CD1c-positive myeloid dendritic cell (primary cell): ENCODE measurements around the gene GAREM1.
"Not testable (repeated sequence)": the region's sequence is repeated elsewhere in the genome, so short reads cannot be mapped to it uniquely, and the experiment has no call there.

Experiments
- DNase-seq: peaks from one replicate; pipeline ENCODE4 v3.0.0-alpha.2; 2016; ENCODE audit errors: extremely low spot score

GAREM1 gene

DNA sequence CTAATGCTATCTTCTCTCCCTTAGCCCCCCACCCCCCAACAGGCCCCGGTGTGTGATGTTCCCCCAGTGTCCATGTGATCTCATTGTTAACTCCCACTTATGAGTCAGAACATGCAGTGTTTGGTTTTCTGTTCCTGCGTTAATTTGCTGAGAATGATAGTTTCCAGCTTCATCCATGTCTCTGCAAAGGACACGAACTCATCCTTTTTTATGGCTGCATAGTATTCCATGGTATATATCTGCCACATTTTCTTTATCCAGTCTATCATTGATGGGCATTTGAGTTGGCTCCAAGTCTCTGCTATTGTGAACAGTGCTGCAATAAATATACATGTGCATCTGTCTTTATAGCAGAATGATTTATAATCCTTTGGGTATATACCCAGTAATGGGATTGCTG lies 179.1 kb downstream of the GAREM1 start:
- not testable (repeated sequence) for DNase-seq

DNA sequence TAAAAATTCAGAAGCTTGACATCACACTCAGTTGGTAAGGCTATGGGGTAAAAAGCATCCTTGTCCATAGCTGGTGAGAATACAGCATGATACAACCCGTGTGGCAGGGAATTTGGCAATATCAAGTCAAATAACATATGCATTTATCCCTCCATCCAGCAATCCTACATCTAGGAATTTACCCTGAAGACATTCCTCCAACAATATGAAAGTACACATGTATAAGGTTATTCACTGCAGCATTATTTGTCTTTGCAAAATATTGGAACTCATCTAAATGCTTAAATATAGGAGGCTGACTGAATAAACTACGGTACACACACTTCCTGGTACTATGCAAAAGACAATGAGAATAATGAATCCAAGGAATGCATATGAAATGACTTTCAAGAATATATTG lies 179.9 kb downstream of the GAREM1 start:
- DNase-seq, result no peak

DNA sequence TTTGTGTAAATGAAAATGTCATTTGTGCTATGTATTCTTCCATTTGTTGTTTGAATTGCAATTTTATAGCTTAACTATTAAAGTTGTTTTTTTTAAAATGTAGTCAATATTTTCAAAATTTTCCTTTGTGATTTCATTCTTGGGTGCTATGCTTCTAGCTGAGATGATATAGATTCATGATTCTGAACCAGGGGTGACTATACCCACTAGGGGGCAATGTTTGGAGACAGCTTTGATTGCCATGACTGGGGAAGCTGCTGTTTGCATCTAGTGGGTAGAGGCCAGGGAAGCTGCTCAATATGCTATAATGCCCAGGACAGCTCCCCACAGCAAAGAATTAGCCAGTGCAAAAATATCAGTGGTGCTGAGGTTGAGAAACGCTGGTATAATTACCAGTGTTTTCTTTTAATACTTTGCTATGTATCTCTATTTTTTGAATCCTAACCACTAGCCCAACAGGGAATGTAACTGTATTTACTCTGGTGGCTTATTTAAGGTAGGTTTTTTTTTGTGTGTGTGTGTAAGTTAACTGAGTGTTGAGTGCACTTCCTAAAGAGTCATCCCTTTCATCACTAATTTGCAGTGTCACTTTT lies 181.1 kb downstream of the GAREM1 start:
- DNase-seq, result peak; percentile 61

DNA sequence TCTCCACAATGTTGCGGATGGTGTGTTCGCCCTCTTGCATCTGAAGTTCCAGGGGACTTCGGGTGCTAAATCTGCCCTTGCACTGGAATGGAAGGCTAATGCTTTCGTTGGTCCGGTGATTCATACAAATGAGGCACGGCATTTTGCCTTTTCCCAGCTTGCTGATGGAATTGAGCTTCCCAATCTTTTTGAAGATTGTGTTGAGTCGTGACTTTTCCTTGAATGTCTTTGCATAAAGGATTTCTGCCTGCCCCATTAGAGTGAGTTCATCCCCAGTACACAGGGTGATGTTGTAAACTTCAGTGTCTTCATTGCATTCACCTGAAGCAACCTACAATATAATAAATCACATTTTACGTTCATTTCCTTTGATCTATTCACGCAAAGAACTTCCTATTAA lies 182.8 kb downstream of the GAREM1 start:
- DNase-seq, result no peak

DNA sequence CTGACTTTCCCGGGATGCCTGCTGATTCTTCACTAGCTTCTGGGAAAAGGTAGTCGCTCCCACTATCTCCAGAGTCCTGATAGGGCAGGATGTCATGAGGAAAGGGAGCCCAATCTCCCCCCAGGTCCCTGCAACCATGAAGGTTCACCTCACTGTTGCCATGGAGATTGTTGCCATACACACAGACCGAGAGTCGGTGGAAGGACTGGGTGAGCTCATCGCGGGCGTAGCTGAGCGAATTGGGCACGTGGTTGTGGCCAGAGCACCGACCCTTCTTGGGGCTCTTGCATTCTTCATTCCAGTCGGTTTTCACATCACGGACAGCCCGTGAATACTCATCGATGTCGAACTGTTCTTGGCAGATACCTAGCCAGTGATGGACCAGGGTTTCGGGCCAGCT lies 183.4 kb downstream of the GAREM1 start:
- no peak for DNase-seq

DNA sequence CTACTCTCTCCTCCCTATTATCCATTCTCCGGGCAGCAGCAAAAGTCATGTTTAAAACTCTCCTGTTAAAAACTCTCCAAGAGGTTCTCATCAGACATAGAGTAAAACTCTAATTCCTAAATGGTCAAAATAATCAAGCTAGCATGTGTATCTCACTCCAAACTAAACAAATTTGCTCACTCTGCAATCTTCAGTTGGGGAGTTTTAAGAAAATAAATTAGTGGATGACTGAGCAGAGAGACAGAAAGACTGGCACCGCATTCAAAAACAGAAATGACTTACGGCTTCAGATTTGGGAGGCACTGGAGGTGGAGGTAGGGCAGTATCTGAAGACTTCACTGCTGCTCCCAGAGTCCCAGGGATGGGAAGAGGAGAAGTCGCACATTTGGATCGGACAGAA lies 183.9 kb downstream of the GAREM1 start:
- no peak for DNase-seq

DNA sequence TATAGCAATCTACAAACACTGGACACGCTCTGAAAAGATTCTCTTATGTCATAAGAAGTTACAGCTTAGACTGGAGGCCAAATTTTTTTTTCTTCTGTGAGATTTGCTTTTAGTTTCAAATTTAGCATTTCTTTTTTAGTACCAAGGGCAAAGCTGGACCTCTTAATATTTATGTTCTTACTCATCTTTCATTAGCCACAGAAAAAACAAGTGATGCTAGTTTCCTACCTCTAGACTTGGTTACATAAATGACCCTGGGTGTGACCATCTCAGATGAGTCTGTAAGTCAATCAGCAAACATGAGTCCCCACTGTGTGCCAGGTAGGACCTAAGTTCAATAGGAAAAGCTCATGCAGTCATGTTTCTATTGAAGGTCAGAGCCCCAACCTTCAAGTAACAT lies 186.4 kb downstream of the GAREM1 start:
- DNase-seq, result no peak

DNA sequence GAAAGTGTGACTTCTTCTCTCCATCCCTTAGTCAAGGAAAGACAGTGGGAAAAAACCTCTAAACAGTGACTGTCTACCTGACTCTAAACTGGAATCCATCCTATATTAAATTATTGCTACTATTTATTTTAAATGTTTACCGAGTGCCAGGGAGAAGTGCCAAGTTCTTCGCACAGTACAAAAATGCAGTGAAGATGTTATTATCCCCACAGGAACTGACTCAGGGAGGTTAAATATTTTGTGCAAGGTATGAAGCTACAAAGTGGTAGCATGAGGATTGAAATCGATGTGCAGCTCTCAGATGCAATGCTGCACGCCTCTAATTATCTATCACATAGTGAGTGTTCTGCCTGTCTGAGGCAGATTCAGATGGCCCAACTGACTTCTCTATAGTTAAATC lies 189.8 kb downstream of the GAREM1 start:
- DNase-seq, result no peak

DNA sequence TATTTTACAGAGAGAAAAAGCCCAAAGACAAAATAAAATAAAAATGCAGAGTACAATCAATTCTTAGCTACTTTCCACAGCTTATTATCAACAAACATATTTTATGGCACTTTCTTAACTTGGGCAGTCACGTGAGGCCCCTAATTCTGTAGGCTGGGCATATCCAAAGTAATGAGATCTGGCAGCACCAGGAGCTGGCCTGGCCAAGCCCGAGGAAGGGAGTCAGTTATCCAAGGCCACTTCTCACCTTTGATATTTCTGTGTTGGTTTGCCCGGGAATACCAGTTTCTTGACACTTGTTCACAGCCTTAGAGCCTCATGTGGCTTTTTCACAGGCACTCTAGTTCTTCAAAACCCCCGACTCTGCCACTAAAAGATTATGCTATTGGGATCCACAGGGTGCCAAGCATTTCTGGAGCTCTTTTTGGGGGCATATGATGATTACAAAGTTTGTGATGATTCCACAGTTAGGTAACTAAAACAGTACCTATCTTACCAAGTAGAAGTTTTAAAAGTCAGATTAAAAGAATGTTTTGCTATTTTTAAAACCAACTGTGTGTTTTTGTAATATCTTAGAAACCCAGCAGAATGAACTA lies 190.4 kb downstream of the GAREM1 start:
- no peak for DNase-seq

DNA sequence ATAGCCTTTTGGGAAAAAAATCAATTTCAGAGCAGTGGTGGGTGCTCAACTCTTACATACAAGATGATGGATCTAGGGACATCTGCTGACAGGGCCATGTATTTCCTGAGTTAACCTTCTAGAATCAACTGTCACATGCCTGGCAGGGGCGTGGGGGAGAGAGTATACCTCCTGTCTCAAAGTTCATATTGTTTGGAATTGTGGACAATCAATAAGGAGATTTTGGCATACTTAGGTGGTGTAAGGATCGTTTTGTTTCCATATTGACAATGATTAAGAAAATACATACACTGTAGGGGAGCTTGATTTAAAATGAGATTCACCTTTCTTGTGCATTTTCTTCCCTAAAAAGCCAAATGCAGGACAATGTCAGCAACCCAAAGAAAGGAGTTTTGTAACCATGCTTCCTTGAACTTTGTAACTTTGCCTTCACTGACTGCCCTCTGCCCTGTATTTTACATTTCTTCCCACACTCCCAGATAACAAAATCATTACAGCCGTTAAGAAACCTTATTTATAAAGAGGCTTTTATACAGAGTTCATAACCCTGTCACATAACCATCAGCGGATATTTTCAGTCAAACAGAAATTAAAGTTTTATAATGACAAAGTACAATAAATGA lies 192.4 kb downstream of the GAREM1 start:
- DNase-seq, result no peak

DNA sequence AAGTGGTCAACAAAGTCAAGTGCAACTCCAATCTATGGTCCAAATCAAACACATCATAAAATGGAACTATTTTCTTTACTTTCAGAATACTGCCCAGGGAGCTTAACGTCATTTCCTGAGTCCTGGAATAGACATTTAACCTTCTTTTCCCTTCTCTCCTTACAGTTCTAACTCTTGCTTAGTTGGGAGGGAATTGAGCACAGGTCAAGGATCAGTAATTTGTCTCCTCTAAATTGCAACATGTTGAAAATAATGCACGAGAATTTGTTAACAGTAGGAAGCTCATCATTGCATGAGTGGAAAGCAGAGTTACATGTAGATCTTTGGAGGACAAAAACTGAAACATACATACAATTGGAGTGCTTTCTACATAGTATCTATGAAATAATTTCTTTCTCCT lies 193.1 kb downstream of the GAREM1 start:
- DNase-seq, result no peak

DNA sequence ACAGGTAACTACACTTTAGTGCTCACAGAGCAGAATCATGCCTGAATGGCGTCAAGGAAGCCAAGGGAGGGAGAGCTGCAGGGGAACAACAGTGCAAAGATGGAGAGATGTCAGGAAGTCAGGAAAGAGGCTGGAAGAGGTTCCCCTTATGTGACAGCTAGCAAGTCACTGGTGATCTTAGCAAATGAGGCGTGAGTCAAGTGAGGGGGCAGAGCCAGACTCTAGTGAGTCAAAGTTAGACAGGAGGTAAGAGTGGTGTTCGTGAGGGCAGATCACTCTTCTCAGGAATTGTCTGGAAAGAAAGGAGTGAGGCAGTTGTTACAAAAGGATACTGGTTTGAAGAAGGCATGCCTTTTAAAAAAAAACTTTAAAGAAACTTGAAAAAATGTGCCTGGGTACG lies 193.8 kb downstream of the GAREM1 start:
- DNase-seq, result no peak

DNA sequence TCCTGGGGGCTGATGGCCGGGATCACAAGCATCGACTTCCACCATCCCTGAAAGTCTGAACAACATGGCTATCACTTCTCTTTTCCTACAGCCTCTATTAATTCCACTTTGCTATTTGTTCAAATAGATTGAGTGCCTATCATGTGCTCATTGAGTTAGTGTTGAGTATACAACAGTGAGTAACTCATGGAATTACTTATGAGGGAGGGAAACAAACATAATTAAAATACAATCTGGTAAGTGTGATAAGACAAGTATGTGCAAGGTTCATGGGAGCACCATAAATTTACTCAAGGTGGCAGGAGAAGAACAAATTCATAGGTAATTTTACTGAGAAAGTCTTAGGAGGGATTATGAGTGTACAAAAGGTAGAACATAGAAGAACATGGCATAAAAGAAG lies 194.4 kb downstream of the GAREM1 start:
- no peak for DNase-seq

DNA sequence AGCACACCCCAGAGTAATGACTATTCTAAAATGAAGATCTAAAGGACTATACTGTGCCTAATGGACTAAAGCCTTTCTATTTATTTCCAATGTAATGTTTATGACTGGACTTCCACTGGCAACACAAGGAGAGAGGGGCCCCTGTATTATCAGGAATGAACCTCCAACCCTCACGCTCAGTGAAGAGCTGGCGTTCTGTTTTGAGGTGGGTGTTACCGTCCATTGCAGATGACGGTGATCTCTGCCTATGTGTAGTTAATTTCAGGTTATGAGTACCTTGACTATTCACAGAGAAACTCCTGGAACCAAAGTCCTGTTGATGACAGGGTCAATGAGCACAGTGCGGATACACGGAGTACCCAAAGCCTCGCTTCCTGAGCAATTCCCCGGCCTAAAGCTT lies 195.5 kb downstream of the GAREM1 start:
- DNase-seq, result no peak

DNA sequence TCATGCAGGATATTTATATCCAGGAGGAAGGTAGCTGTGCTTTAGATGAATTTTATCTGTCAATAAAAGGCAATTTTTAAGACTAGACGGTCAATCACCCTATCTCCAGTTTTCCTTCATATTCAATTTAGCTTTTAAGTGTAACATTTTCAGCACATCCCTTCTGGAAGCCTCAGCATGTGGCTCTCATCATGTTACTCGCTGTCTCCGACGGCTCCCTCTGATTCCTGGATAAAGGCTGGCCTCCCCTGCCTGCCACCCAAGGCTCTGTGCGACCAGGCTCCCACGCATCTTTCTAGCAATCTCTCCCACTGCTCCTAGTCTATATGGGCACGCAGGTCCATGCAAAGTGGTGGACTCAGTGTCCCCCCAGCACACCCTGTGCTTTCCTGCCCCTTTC lies 196.4 kb downstream of the GAREM1 start:
- DNase-seq, result no peak

DNA sequence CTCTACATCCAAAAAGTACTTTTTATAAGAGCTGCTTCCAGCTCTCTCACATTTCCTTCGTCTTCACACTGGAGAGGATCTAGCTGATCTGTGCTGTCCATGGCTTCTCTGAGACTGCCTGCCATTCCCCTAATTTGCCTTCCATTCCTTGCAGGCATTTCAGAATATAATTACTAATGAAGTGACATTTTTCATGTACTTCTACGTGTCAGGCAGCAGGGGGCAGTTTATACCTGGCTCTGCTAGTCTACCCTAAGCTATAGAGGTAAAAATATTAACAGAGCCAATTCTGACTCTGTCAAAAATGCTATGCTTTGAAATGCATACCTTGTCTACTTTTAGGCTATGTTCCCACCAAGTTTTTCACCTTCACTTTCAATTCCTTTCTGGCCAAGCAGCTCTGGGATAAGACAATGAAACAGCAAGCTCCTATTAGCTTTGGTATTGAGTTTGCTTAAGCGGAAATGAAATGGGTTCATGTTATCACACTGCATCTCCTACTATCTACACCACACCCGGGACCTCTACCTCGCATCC lies 198.9 kb downstream of the GAREM1 start:
- DNase-seq, result peak; percentile 30

DNA sequence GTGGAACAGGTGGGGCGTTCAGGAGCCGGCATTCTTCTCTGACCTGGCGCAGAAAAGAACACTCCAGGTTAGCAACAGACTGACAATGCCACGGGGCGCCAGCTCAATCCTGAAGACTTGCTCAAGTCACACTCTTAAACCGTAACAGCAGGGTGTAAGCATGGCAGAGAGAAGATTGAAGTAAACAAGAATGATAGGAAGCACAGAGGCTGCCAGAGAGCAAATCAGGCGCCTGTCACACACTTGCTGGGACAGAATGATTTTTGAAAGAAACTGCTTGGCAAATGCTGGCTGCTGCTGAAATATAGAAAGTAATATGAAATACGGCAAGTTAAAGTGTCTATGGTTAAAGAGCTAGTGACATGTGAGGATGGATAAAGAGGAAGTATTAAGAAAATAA lies 200.3 kb downstream of the GAREM1 start:
- DNase-seq, result no peak

DNA sequence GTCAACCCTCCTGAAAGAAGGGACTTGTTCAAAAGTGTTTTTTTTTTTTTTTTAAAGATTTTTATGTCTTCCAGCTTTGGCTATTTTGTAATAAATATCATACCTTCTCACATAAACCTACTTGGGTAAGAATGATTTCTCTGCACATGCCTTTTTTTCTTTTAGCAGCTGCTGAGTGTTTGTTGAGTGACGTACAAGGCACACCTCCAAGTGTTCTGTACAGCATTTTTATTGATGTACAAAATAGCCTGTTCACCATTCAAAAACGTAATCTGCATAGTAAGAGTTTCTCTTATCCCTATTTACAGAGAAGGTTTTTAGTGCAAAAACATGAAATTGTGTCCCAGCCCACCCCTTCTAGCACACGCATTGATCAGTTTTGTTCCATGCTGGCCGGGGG lies 203.2 kb downstream of the GAREM1 start:
- no peak for DNase-seq

DNA sequence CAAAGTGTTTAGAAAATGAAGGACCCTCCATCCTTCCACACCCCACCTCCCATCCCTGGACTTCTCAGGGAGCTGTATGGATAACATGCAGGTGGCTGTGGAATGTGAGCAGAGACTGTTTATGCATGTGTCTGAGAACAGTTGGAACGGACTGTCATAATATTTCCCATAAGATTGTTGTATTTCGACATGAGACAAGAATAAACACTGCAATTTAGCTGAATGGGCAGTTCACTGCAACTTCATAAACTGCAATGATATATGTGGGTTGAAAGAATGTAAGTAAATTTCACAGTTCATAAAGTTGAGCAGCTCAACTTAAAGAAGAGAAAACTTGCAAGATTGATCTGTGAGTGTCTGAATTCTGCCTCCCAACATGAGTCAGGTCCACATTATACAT lies 206.3 kb downstream of the GAREM1 start:
- DNase-seq, result no peak

DNA sequence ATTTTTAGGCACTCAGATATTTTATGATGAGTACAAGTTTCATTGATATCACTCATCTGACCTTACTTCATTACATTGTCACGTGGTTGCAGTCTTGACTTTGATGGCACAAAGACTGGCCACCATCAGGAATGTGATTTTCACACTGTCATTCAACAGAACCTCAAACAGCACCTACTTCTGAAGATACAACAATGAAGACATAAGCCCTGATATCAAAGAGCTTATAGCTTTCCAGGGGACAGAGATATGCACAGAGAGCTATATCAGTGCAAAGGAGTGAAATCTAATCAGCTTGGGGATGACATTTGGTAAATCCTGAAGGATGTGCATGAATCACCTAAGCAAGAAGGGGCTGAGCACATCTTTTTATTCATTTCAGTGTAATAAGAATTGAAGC lies 208.6 kb downstream of the GAREM1 start:
- no peak for DNase-seq

DNA sequence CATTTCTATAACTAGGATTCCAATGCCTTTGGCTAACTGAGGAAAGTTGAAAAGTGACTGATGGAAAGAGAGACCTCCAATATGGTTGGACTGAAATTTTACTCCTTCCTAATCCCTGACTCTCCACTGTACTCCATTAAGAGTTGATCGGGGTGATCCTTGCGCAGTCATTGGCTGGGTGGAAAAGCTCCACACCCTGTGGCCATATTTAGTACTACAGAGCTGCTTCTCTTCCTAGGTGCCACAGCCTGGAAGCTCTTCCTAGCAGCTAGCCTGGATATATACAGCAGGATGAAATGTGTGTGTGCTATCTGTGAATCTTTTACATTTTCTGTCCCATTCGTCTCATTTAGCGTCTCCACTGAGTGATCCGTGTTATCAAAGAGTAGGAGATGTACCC lies 209.7 kb downstream of the GAREM1 start:
- no peak for DNase-seq

DNA sequence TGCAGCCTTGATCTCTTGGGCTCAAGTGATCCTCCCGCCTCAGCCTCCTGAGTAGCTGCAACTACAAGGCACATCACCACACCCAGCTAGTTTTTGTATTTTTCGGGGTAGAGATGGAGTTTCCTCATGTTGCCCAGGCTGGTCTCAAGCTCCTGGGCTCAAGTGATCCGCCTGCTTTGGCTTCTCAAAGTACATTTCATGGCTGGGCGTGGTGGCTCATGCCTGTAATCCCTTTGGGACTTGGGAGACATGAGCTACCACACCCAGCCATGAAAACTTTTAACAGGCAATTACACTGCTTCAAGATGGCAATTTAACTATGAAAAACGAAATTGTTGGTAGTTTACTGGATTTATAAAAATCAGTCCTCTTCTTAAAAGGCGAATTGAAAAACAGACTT lies 211.1 kb downstream of the GAREM1 start:
- DNase-seq, result no peak

DNA sequence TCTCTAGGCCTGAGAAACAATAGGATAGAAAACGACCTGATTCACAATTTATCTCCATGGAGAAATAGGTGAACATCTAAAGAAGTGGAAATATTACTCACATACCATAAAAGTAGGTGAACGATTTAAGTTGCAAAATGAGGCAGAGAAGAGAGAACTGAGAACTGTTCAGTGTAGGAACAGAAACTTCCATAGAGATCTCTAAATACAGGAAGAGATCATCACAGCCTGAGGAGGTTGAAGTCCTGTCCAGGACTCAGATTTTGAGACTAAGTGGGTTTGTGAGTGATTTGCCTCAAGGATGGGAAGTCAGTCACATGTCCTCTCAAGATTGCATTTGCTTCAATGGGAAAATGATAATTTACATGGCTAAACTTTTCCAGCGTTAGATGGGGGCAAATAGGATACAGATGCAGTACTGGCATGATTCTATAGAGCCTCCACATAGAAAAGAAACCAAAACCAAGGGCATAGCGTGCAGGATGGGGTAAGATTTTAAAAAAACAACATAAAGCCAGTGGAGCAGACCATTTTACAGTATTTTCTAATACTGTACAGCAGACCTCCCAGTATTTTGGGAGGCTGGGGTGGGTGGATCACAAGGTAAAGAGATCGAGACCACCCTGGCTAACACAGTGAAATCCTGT lies 212.0 kb downstream of the GAREM1 start:
- DNase-seq, result peak; percentile 81
